ENCODE measurements around the gene RAPGEF4. TPM values are rescaled to one million over a fixed set of nuclear protein-coding genes. Genes with fewer than 3 reads are reported as not detected.

Gene RAPGEF4
- total and polyA plus RNA-seq, 2 of the 8 experiments (the other 6 are each of a cell fraction or from before 2014, with no cell fraction given), result 1.2 to 2.6 TPM

GRCh38 chr2:173037245-173038120 lies 301.8 kb downstream of the RAPGEF4 start:
- 92% methylated on average over 12 of the region's 12 CpGs; no CpG with 5 or more reads in 1 of the 2 experiments for WGBS, 2 experiments (ENCODE audit: extremely low coverage in 1 of 2, insufficient coverage in 1 of 2, insufficient read length in 1 of 2, insufficient replicate concordance in 2 of 2, low coverage in 1 of 2, low lambda C conversion rate in 2 of 2, missing lambda C conversion rate in 1 of 2)
- H2BK5ac ChIP-seq (ENCODE audit: low read depth, low read length), result no peak overlapping the region
- no peak overlapping the region for H3K4me3 ChIP-seq (ENCODE audit: extremely low read depth in 1 of 4, insufficient read depth in 2 of 4, low read depth in 3 of 4, low read length in 4 of 4)
- no peak overlapping the region for H2AK5ac ChIP-seq (ENCODE audit: low read depth, low read length)
- no peaks in the 10 kb centered on the region for H3K27me3 ChIP-seq (replicated peaks in 1 of 4; ENCODE audit: control insufficient read depth in 3 of 4, extremely low read depth in 1 of 4, insufficient read depth in 3 of 4, low read length in 3 of 4)
- no peak overlapping the region for H4K5ac ChIP-seq (ENCODE audit: insufficient read length, low read depth, low read length)
- CTCF ChIA-PET (ENCODE audit: partially characterized antibody), result interaction anchor here (0.5 to 2.1 kb wide), 5 partner anchors 10 to 713 kb away, joined by 3 to 11 read pairs (median 5); no protein-coding TSS in a partner anchor
- FAIRE-seq, result no peak
- H3K9me3 ChIP-seq (ENCODE audit: insufficient read depth in 2 of 2, low read depth in 1 of 2, low read length in 1 of 2), result no peaks in the 10 kb centered on the region
- no peaks in the 10 kb centered on the region for H3K36me3 ChIP-seq (ENCODE audit: control insufficient read depth in 2 of 4, insufficient read depth in 4 of 4, low read length in 3 of 4)
- no peak overlapping the region for H3K18ac ChIP-seq (ENCODE audit: extremely low read depth, low read length)
- H2BK120ac ChIP-seq (replicated peaks; ENCODE audit: low read depth, low read length), result no peak overlapping the region
- H3K4me1 ChIP-seq (replicated peaks in 1 of 4; ENCODE audit: control insufficient read depth in 3 of 4, insufficient read depth in 4 of 4, low read length in 3 of 4), result no peaks in the 10 kb centered on the region
- H4K20me1 ChIP-seq (replicated peaks in 1 of 2; ENCODE audit: control insufficient read depth in 1 of 2, insufficient read depth in 2 of 2, low read length in 2 of 2), result no peaks in the 10 kb centered on the region
- no peak overlapping the region for H2BK15ac ChIP-seq (ENCODE audit: low read length)
- H4K8ac ChIP-seq (ENCODE audit: extremely low read depth, insufficient read depth, low read length), result no peak overlapping the region
- H3K79me2 ChIP-seq (ENCODE audit: control insufficient read depth in 1 of 2, insufficient read depth in 2 of 2, low read length in 2 of 2), result no peaks in the 10 kb centered on the region
- H3K14ac ChIP-seq (ENCODE audit: insufficient read length), result no peak overlapping the region
- H3K23ac ChIP-seq (ENCODE audit: insufficient read length), result no peak overlapping the region
- H3K4ac ChIP-seq (replicated peaks; ENCODE audit: insufficient read length, low read depth, low read length), result no peak overlapping the region
- H2BK12ac ChIP-seq (ENCODE audit: low read depth, low read length), result no peak overlapping the region
- DNase-seq (ENCODE audit: low read depth in 1 of 2, low spot score in 2 of 2), result no peak
- no peak overlapping the region for H4K91ac ChIP-seq (replicated peaks; ENCODE audit: insufficient read length, low read length)
- POLR2A ChIA-PET (ENCODE audit: partially characterized antibody), result no interaction called here
- no peak overlapping the region for H3K9ac ChIP-seq (replicated peaks in 1 of 4; ENCODE audit: extremely low read depth in 1 of 4, low read depth in 3 of 4, low read length in 3 of 4)
- no peak overlapping the region for H3K4me2 ChIP-seq (ENCODE audit: insufficient read depth in 1 of 2, low read depth in 2 of 2, low read length in 2 of 2)
- H3K23me2 ChIP-seq (ENCODE audit: low read depth, low read length), result no peaks in the 10 kb centered on the region
- no peaks in the 10 kb centered on the region for H3K79me1 ChIP-seq (ENCODE audit: low read depth, low read length)
- H2AFZ ChIP-seq (ENCODE audit: low read length), result no peak overlapping the region
- H3K56ac ChIP-seq (replicated peaks; ENCODE audit: insufficient read length, low read depth, low read length), result no peak overlapping the region
- no peak overlapping the region for H2BK20ac ChIP-seq (ENCODE audit: low read length)
- H3K27ac ChIP-seq (ENCODE audit: low read depth, low read length), result no peak overlapping the region
- TF ChIP-seq RFX5 (IDR thresholded peaks at IDR 0.05; ENCODE audit: borderline replicate concordance, low read depth, low read length), result no peak

Measured in H1 (cell line).